Keratinocyte (primary cell): ENCODE measurements around the gene DLG2. TPM values are rescaled to one million over a fixed set of nuclear protein-coding genes. Genes with fewer than 3 reads are reported as not detected.

Source experiments
- DNase-seq: peaks from one replicate; pipeline ENCODE4 v3.0.0-alpha.2; 2011; ENCODE audit warnings: low read depth, missing footprints, low spot score
- FAIRE-seq: peaks from 2 replicates; lab custom pipeline; 2011; peaks lifted over from hg19 to GRCh38; lab: Jason Lieb, UNC
- H2AFZ ChIP-seq: 2 replicates; pipeline ENCODE4 v1.6.0; 2012; ENCODE audit warnings: low read length, control low read depth, inconsistent platforms; ENCODE audit not compliant: control insufficient read depth
- H3K27ac ChIP-seq: 2 replicates; pipeline ENCODE4 v1.5.1; 2011; ENCODE audit warnings: low read length; ENCODE audit not compliant: control insufficient read depth, insufficient read depth
- H3K27me3 ChIP-seq: 3 replicates; pipeline ENCODE4 v1.6.0; 2011; ENCODE audit warnings: low read length; ENCODE audit not compliant: control insufficient read depth, insufficient read depth; ENCODE audit errors: extremely low read depth
- H3K36me3 ChIP-seq, 2 experiments: 2 replicates in 1 of 2; 3 replicates in 1 of 2; pipeline ENCODE4 v1.5.1; 2011; ENCODE audit warnings: low read length in 2 of 2, mild to moderate bottlenecking in 1 of 2; ENCODE audit not compliant: control insufficient read depth in 2 of 2, insufficient read depth in 2 of 2; ENCODE audit errors: extremely low read depth in 1 of 2
- H3K4me1 ChIP-seq: 3 replicates; pipeline ENCODE4 v1.5.1; 2011; ENCODE audit warnings: low read length; ENCODE audit not compliant: control insufficient read depth, insufficient read depth; ENCODE audit errors: extremely low read depth
- H3K4me2 ChIP-seq: 3 replicates; pipeline ENCODE4 v1.6.0; 2011; ENCODE audit warnings: low read depth, low read length; ENCODE audit not compliant: control insufficient read depth, insufficient read depth; ENCODE audit errors: extremely low read depth
- H3K4me3 ChIP-seq, 3 experiments: fragments of 200-600 bp in 1 of 3; sonication (generic) in 1 of 3; 2 replicates in 2 of 3; 3 replicates in 1 of 3; pipeline ENCODE4 v1.5.1; 2011 to 2016; ENCODE audit warnings: low read length in 3 of 3, mild to moderate bottlenecking in 3 of 3, control low read depth in 2 of 3, inconsistent platforms in 1 of 3, low read depth in 1 of 3, mixed read lengths in 1 of 3, mixed run types in 1 of 3, moderate library complexity in 1 of 3; ENCODE audit not compliant: control insufficient read depth in 2 of 3, insufficient read depth in 2 of 3; ENCODE audit errors: extremely low read depth in 1 of 3
- H3K79me2 ChIP-seq: 2 replicates; pipeline ENCODE4 v1.6.0; 2012; ENCODE audit warnings: low read length; ENCODE audit not compliant: control insufficient read depth, insufficient read depth
- H3K9ac ChIP-seq: 3 replicates; pipeline ENCODE4 v1.6.0; 2011; ENCODE audit warnings: low read length; ENCODE audit not compliant: control insufficient read depth, insufficient read depth; ENCODE audit errors: extremely low read depth
- H3K9me1 ChIP-seq: 3 replicates; pipeline ENCODE4 v1.6.0; 2011; ENCODE audit warnings: low read length; ENCODE audit not compliant: control insufficient read depth, insufficient read depth; ENCODE audit errors: extremely low read depth
- H3K9me3 ChIP-seq: 2 replicates; pipeline ENCODE4 v1.5.1; 2012; ENCODE audit warnings: low read depth, low read length; ENCODE audit not compliant: control insufficient read depth
- H4K20me1 ChIP-seq: 3 replicates; pipeline ENCODE4 v1.6.0; 2011; ENCODE audit warnings: low read length; ENCODE audit not compliant: control insufficient read depth, insufficient read depth; ENCODE audit errors: extremely low read depth
- CTCF ChIP-seq, 3 experiments: IDR thresholded peaks in 1 of 3; conservative IDR thresholded peaks in 1 of 3; optimal IDR thresholded peaks in 1 of 3; 2 replicates in 2 of 3; 3 replicates in 1 of 3; pipeline versions ENCODE3 to v1.5.1; 2011; ENCODE audit warnings: low read length in 3 of 3, mild to moderate bottlenecking in 3 of 3, moderate library complexity in 2 of 3, control low read depth in 1 of 3, inconsistent platforms in 1 of 3; ENCODE audit not compliant: insufficient read depth in 2 of 3; ENCODE audit errors: extremely low read depth in 1 of 3
- EZH2 ChIP-seq: IDR thresholded peaks from one replicate; pipeline ENCODE4 v1.6.1; 2012; ENCODE audit warnings: inconsistent platforms, mild to moderate bottlenecking, low read length, moderate library complexity
- dilution Hi-C: fragments of 300-500 bp; cut with MboI; formaldehyde crosslinking; loops from one replicate; pipeline ENCODE4 v1.7.0; 2020; ENCODE audit warnings: low sequenced_read_pairs; ENCODE audit not compliant: extremely low pct_ligation_motif_present
- polyA plus RNA-seq, 5 experiments: library from polyadenylated mRNA; depleted of rRNA in 3 of 5; stranded (reverse) in 3 of 5; stranded (forward) in 1 of 5; unstranded in 1 of 5; fragments of >200 nt; gene quantifications; 1 replicate in 1 of 5; 2 replicates in 3 of 5; 3 replicates in 1 of 5; pipeline versions ENCODE4 v1.2.1 to v1.2.3, GENCODE V29; 2011 to 2012; ENCODE audit warnings: missing spikeins in 2 of 5, low read depth in 1 of 5, low replicate concordance in 1 of 5

Gene DLG2
- polyA plus RNA-seq, 1 donor (not counting 4 experiments of a cell fraction or from before 2014, with no cell fraction given): 0.55 TPM

- no peaks in the 10 kb centered on the region for H3K4me1 ChIP-seq
- no peak for DNase-seq
- FAIRE-seq: no peak
These were observed 1102.6 kb downstream of the DLG2 start for GRCh38 chr11:84524422-84525051.

GRCh38 chr11:84522331-84522730, 1104.8 kb downstream of the DLG2 start:
- peaks cover 3% of the 10 kb centered on the region for H3K27me3 ChIP-seq
- DNase-seq (no peak), FAIRE-seq (no peak)
- H3K36me3 ChIP-seq: no peaks in the 10 kb centered on the region
- dilution Hi-C loops: no loop called here
- H4K20me1 ChIP-seq: no peaks in the 10 kb centered on the region
- no peak overlapping the region for H3K4me3 ChIP-seq
- no peak overlapping the region for H3K27ac ChIP-seq
- H3K4me1 ChIP-seq: no peaks in the 10 kb centered on the region
- H3K9me1 ChIP-seq: no peaks in the 10 kb centered on the region
- no peak overlapping the region for H2AFZ ChIP-seq
- no peaks in the 10 kb centered on the region for H3K79me2 ChIP-seq
- no peak for TF ChIP-seq CTCF (optimal IDR thresholded peaks at IDR 0.05 in 1 of 3, IDR thresholded peaks at IDR 0.05 in 1 of 3, conservative IDR thresholded peaks at IDR 0.05 in 1 of 3; ENCODE audit: extremely low read depth in 1 of 3, insufficient read depth in 2 of 3, low read length in 3 of 3)
- TF ChIP-seq EZH2: no peak
- no peaks in the 10 kb centered on the region for H3K9me3 ChIP-seq
- no peak overlapping the region for H3K4me2 ChIP-seq
- H3K9ac ChIP-seq: no peak overlapping the region

More at GRCh38 chr11:84524422-84525051, 1102.6 kb downstream of the DLG2 start:
- H3K9ac ChIP-seq: no peak overlapping the region
- TF ChIP-seq CTCF (optimal IDR thresholded peaks at IDR 0.05 in 1 of 3, IDR thresholded peaks at IDR 0.05 in 1 of 3, conservative IDR thresholded peaks at IDR 0.05 in 1 of 3; ENCODE audit: extremely low read depth in 1 of 3, insufficient read depth in 2 of 3, low read length in 3 of 3) (peak in 2 of 3 experiments; percentile 39 to 40), EZH2 (no peak)
- no peak overlapping the region for H2AFZ ChIP-seq
- H3K36me3 ChIP-seq: no peaks in the 10 kb centered on the region
- dilution Hi-C loops: loop anchor here (25.0 kb wide), 1 partner anchor 137 kb away; no protein-coding TSS in a partner anchor
- H4K20me1 ChIP-seq: no peaks in the 10 kb centered on the region
- H3K79me2 ChIP-seq: no peaks in the 10 kb centered on the region
- H3K27ac ChIP-seq: no peak overlapping the region
- peaks cover 3% of the 10 kb centered on the region for H3K27me3 ChIP-seq
- no peak overlapping the region for H3K4me3 ChIP-seq
- H3K9me1 ChIP-seq: no peaks in the 10 kb centered on the region
- no peaks in the 10 kb centered on the region for H3K9me3 ChIP-seq
- H3K4me2 ChIP-seq: no peak overlapping the region
